ENCODE measurements around the gene RNF19B.

- TF ChIP-seq CTCF (IDR thresholded peaks at IDR 0.05; ENCODE audit: low read depth, low read length) (no peak), EZH2phosphoT487 (IDR thresholded peaks at IDR 0.05; ENCODE audit: low read depth) (no peak)
Measured at GRCh38 chr1:32960819-32961355, 3.7 kb downstream of the RNF19B start.

Data from OCI-LY3 (cell line).